HG03039 (cell line): ENCODE results near the gene PRR18.
"Not testable (repeated sequence)": the region's sequence is repeated elsewhere in the genome, so short reads cannot be mapped to it uniquely, and the experiment has no call there.

Experiments used
- ATAC-seq: cut with Tn5 transposase; IDR thresholded peaks from one replicate; pipeline ENCODE4 v1.9.1; 2021; ENCODE audit warnings: mild to moderate bottlenecking, moderate library complexity; ENCODE audit not compliant: unreplicated experiment

The PRR18 gene, protein sequence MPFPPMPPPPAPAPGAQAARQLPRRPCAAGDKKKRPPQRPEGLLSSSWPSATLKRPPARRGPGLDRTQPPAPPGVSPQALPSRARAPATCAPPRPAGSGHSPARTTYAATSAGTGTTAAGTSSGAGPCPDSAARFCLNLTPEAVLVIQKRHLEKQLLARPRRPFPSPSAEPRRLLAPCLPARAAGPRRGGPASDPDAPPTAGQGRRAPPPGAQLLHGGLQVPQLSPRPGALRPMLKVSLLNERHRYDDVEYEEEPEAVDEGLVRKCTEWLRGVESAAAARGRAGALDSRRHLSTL

DNA sequence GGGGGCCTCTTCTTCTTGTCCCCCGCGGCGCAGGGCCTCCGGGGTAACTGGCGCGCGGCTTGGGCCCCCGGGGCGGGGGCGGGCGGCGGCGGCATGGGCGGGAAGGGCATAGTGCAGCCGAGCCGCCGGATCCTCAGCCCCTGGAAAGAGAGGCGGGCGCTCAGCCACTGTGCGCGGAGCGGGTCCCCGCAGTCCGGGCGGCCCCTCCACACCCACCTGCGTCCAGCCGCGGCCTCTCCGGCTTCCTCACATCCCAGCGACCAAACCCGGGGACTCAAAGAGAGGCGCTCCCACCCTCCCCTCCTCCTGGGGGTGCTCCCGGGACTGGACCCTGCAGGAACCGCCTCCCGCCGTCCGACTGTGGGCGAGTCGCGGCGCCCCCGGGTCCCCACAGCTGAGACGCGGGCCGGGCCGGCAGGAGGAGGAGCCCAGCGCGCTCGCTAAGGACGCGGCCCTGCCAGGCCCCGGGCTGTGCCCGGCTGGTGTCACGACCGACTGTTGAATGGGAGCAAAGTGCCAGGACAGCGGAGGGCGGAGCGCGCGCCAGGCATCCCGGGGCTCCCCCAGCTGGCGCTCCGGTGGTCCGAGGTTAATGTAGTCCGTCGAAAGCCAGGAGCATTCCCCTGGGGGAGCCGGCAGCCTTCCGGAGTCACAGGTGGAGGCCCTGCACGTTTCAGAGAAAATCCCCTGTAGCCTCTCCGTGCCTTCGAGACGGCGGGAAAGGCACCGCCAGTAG lies at the start of gene PRR18:
Gene PRR18 (minus strand): TSS at position 360 of the 736 bp plus-strand sequence. CDS start 250 bp downstream, at position 110.
- no peak for ATAC-seq

DNA sequence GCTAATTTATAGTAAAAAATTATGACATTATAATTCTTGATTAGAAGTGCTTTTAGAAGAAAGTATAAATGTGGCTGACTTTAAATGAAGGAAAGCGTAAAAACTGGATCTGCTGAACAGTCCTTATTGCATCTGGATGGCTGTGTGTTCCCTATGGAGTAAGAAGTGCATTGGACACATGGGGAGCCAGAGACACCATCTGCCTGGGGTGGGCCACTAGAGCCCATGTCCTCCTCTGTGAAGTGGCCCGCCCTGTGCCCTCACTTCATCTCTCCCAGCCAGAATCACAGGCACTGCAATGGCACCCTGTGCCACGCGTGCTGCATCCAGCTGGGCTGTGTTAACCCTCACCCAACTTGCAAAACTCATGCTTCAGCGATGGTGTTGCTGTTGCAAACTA lies 47.4 kb upstream of the PRR18 start:
- no peak for ATAC-seq

DNA sequence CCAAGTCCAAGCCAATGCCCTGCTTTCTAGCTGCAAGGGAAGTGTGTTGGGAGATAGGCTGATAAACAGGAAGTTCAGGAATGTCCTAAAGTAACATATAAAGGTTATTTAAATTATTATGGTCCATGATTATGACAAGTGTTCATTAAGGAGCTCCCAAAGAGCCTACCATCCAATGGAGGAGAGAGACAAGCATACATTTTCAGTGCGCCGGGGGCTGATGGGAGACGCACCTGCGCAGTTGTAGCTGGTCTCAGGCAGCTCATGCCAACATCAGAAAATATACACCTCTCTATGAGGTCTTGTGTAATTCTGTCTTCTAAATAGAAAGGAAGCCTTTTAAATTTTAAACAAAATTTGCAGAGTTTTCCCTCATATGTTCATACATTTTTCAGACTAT lies 46.8 kb upstream of the PRR18 start:
- ATAC-seq: no peak

DNA sequence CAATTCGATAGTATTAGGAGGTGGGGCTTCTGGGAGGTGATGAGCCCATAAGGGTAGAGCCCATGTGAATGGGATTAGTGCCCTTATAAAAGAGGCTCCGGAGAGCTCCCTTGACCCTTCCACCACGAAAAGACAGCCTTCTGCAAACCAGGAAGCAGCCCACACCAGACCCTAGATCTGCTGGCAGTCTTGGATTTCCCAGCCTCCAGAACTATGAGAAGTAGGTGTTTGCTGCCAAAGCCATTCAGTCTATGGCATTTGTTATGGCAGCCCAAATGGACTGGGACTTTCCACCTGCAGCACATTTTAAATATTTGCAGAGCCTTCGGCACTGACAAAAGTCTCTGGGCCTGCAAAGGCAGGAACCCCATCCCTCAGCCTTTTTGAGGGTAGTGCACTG lies 46.0 kb upstream of the PRR18 start:
- no peak for ATAC-seq

DNA sequence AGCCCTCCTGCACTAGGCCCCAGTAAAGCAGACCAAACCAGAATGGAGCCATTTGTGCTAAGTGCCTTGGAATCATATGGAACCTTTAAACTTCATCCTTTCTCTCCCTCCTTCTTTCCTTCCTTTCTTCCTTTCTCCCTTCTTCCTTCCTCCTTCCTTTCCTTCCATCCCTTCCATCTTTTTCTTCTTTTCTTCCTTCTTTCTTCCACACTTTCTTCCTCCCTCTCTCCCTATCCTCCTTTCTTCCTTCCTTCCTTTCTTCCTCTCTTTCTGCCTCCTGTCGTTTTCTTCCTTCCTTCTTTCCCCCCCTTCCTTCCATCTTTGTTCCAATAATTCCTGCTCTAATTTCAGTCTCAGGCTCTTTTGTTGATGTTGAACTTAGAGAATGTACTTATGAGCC lies 45.3 kb upstream of the PRR18 start:
- no peak for ATAC-seq

DNA sequence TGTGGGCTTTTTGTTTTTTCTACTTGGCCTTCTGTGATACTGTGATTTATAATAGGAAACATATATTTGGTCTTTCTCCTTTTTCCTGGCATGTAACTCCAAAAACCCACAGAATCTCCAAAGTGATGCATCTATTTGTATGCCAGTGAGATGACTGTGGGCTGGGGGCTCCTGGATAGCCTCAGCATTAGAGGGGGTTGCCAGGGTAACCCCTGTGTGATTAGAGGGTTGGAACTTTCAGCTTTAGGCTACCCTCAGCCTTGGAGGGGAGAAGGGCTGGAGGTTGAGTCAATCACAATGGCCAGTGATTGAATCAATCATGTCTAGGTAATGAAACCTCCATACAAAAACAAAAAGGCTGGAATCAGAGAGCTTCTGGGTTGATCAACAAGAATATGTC lies 44.7 kb upstream of the PRR18 start:
- ATAC-seq: no peak

DNA sequence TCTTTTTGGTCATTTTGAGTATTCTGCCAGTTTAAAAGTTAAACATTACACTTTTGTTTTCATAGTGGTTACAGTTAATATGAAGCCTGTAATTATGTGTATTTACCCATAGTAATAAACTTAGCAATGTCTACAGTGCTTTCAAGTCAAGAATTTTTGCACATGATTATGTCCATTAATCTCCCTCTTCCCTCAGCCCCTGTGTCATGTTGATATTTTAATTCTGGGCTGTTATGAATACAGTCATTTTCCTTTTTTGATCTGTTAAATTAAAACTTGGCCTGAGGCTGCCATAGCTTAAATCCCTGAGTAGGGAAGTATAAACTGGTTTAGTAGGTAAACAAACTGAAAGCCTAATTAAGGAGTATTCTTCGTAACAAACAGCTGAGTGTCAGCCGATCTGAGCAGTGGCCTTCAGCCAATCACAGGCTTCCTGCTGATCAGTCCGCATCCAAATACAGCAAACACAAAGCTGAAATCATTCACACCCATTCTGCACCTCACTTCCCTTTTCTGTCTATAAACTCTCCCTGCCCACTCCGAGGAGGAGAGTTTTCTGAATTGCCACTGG lies 43.6 kb upstream of the PRR18 start:
- peak; percentile 96 for ATAC-seq

DNA sequence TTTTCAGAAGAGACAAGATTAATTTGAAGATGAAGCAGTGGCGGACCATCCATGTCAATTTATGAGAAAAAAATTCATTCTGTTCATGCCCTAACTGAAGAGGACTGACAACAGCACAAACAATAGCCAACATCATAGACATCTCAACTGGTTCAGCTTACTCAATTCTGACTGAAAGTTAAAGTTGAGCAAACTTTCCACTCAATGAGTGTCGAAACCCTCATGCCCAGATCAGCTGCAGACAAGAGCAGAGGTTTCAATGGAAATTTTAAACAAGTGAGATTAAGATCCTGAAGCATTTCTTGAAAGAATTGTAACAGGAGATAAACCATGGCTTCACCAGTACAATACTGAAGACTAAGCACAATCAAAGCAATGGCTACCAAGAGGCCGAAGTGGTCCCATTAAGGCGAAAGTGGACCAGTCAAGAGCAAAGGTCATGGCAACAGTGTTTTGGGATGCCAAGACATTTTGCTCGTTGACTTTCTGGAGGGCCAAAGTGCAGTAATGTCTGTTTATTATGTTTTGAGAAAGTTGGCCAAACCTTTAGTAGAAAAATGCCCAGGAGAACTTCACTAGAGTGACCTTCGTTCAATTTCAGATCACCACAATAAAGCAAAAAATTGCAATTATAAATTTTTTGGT lies 40.2 kb upstream of the PRR18 start:
- no peak for ATAC-seq

DNA sequence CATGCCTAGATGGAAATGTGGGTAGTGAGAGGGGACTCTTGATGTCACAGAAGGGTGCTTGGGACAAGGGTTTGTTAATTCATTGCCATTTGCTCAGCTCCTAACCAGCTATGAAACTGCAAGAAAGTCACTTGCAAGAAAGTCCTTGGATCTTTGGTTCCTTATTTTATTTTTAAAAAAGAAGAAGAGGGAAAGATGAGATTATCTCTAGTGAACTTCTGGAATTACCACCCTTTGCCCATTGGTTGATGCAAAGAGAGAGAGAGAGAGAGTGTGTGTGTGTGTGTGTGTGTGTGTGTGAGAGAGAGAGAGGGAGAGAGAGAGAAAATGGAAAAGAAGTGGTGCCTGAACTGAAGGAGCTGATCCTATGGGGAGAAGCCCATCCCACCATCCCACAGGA lies 38.8 kb upstream of the PRR18 start:
- ATAC-seq: no peak

DNA sequence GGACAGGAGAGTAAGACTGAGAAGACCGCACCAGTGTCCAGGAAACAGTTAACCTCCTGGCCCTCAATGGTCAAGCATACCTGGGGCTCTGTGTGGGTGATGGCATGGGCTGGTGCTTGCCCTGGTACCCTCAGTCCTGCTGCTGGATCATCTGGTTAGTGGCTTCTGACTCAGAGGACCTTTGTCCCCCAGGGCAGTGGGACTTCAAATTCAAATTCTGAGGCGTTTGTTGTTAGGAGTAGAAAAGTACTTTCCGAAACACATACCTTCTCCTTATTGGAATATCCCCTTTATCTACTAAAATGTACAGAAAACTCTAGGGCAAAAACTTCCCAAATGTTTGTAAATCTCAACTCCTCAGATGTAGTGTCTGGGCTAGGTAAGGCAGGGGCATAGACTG lies 38.3 kb upstream of the PRR18 start:
- ATAC-seq: no peak

DNA sequence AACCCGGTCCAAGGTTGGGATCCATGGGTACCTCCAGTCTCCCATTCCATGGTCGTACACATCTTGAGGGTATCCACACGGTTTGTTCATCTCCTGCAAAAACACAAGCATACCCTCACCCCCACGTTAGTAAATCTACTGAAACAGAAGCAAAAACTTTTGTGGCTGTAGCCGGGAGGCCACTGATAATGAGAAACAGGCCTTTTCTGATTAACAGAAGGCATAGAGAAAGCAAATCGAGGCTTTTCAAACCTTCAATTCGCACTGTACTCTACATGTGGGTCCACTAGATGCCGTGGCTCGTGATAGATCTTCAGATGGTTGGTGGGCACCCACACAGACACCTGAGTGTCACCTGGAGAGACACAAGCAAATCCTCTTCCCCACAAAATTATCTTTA lies 37.5 kb upstream of the PRR18 start:
- not testable (repeated sequence) for ATAC-seq

DNA sequence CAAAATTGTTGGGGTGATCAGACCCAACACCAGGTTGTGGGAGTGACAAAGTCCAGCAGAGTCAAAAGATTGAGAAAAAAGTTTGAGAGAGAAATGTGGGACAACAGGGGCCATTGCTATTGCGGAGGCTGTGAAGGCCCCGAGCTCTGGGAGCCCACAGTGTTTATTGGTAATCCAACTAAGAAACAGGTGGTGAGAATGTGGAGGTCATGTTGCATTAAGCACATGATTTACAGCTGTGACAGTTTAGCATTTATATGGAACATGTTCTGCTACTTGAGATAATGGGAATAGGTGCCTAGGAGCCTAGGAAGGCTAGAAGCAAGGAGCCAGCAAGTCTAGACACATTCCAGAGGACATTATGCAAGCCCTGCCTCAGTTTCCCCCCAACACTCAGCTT lies 36.7 kb upstream of the PRR18 start:
- ATAC-seq: not testable (repeated sequence)

DNA sequence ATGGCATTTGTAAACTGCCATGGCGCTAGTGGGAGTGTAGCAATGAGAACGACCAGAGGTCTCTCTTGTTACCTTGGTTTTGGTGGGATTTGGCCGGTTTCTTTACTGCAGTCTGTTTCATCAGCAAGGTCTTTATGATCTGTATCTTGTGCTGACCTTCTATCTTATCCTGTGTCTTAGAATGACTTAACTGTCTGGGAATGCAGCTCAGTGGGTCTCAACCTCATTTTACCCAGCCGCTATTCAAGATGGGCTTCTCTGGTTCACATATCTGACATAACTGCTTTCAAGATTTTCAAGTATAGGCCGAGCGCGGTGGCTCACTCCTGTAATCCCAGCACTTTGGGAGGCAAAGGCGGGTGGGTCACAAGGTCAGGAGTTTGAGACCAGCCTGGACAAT lies 36.0 kb upstream of the PRR18 start:
- no peak for ATAC-seq

DNA sequence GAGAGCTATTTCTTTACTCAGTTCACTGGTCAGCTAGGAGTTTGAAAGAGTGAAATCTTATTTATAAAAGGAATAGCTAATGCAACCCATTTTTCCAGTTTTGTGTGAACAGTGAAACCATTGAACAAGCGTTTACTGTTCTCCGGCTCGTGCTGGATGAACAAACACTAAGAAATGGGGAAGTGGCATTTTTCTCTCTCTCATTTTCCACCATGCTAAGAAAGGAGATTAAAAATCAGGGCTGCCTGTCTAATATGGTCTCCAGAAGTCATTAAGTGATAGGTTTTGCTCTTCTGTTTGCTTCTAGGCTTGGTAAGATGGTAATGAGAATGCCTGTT lies 34.9 kb upstream of the PRR18 start:
- no peak for ATAC-seq

DNA sequence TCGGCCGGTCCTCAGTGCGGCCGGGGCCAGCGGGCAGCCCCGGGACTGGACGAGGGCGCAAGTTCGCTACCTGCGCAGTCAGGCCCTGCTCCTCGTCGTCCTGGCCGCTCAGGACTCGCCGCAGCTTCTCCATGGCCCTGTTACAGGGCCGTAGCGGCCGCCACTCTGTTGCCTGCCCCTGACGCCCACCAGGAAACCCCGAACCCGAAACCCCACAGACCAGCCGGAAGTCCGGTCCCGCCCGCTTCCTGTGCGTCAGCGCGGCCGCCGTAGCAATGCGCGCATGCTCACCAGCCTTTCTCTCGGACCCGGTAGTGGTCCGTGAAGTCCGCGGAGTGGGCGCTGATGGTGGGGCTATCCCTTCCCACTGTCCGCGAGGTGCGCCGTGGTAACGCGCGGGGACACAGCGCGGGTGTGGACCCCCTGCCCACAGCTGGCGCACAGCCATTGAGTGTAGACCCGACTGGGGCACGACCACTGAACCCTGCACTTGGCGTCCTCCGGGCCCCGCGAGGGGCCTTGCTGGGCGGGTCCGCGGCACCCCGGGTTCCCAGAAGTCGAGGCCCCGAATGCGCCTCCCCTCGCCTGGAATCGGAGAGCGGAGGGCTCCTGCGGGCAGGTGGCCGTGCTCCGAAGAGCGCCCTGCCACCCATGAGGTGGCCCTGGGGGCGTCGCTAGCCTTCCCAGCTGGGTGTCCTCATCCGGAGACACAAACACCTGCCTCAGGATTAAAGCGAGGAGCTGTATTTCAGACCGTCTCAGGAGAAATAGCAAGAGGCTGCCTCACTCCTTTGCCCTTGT lies 34.4 kb upstream of the PRR18 start, which contains the start of gene SFT2D1:
Gene SFT2D1 (minus strand): TSS at position 197 of the 801 bp plus-strand sequence. CDS start 64 bp downstream, at position 133.
- peak; percentile 94 for ATAC-seq

DNA sequence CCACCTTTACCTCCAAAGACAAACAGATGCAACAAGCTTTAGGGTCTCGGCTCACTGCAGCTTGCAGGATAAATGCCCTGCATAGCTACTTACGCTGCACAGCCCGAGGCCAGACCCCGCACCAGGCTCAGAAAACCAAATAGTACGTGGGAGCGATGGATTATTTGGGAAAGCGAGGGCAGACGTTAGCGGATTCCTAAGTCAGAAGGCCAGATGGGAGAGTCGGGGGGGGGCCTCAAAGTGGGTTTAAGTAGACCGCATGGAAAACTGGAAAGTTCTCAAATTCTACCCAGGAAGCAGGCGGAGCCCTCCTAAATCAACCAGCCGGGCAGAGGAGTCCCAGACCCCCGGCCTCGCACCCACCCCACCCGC lies 33.8 kb upstream of the PRR18 start:
- no peak for ATAC-seq

DNA sequence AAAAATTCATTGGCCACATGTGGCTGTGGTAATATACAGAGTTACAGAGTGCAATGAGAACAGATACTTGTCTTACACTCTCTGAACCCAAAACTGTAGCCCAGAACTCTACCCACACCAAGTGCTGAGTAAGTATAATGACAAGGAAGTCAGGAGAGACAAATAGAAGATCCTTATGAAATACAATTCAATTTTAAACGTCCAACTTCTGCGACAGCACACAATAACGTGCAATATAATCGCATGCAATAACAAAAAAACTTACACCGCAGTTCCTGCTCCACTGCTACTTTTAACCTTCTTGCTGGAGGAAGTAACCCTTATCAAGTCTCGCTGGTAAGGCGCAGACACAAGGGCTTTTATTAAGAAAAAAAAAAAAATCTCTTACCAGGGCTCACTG lies 33.3 kb upstream of the PRR18 start:
- ATAC-seq: no peak

DNA sequence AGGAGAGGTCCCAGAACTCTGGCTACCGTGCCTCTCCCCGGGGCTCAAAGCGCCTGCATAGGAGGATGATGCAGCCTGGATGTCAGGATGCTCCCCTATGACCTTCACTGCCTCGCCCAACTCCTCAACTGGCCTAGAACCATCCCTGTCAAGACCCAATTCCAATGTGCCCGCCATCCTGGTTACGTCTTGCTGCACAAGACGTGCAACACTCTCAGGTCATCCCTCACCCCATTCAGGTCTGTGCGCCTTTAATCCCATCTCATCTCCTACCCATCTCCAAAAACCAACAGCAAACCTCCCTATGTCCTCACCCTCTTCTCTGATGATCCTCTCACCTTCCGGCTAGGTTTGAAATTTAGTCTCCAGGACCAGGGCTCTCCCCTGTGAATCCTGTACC lies 30.7 kb upstream of the PRR18 start:
- ATAC-seq: no peak

DNA sequence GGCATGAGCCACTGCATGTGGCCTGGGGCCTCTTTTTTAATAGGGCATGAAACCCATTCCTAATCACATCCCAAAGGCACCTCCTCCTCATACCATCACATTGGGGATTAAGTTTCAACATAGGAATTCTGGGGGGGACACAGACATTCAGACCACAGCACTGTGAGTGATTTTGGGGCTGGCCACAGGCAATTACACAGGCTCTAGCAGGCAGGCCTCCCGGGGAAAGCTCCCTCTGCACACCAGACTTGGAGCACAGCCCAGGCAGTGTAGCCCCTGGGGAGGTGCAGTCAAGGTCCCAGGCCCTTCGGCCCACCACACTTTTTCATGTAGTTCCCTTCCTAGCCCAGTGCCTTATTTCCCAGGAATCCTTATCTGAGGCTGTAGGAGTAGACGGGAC lies 28.7 kb upstream of the PRR18 start:
- no peak for ATAC-seq

DNA sequence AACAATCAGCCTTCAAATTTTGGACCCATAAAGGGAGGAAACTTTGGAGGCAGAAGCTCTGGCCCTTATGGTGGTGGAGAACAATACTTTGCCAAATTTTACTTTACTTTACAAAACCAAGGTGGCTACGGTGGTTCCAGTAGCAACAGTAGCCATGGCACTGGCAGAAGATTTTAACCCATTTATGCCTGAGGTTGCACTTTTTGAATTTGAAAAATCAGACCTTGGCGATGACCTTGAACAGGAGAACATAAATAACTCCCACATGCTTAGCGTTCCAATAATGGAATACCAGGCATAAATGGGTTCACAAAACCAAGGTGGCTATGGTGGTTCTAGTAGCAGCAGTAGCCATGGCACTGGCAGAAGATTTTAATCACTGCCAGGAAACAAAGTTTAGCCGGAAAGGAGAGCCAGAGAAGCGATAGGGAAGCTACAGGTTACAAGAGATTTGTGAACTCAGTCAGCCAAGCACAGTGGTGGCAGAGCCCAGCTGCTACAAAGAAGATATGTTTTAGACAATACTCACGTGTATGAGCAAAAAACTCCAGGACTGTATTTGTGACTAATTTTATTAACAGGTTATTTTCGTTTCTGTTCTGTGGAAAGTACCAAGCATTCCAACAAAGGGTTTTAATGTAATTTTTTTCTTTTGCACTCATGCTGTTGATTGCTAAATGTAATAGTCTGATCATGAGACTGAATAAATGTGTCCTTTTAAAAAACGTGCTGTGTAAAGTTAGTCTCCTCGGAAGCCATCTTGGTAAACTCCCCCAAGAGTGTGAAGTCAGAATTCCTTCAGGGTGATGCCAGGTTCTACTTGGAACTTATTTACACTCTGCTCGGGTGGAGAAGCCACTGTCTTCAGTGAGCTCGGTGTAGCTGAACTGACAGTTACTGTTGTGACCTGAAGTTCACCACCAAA lies 27.4 kb upstream of the PRR18 start:
- peak; percentile 45 for ATAC-seq
